Measurements from ENCODE around the gene ZFC3H1. TPM values are rescaled to one million over a fixed set of nuclear protein-coding genes. Genes with fewer than 3 reads are reported as not detected.

Gene ZFC3H1
- total and polyA plus RNA-seq, 2 of the 4 experiments (the other 2 are of a cell fraction) = 16.8 to 23.3 TPM

DNA sequence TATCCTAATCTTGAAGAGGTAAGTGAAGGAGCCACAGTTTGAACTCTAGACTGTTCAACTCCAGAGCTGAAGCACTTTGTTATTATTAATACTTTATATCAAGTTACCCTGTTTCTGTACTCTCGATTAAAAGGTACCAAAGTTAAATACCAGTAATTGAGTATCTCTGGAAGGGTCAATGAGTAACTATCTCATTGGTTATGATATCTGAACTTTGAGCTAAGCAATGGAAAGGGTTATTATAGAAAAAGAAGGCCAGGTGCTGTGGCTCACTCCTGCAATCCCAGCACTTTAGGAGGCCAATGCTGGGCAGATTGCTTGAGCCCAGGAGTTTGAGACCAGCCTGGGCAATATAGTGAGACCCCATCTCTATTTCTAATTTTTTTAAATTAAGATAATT is 32.1 kb upstream of the ZFC3H1 start:
- BruUV-seq (replicated peaks) = no TSS peak
- in situ Hi-C loops (cut with MboI; ENCODE audit: low sequenced_read_pairs) = no loop called here

More for the DNA sequence above, 32.1 kb upstream of the ZFC3H1 start:
- H3K9me3 ChIP-seq (ENCODE audit: control insufficient read depth, insufficient read depth, low read length) = no peaks in the 10 kb centered on the region
- no peak overlapping the region for H3K27ac ChIP-seq (ENCODE audit: insufficient read depth, low read length)
- no peak overlapping the region for H3K4me2 ChIP-seq (ENCODE audit: low read depth, low read length)
- intact Hi-C loops (cut with micrococcal nuclease) = no loop called here
- no peaks in the 10 kb centered on the region for H3K27me3 ChIP-seq (ENCODE audit: control insufficient read depth, insufficient read depth, low read length)
- dilution Hi-C loops (cut with HindIII; ENCODE audit: low sequenced_read_pairs, unreplicated experiment) = no loop called here
- H3K14ac ChIP-seq (replicated peaks; ENCODE audit: low read depth, low read length) = no peak overlapping the region
- ChIA-PET CTCF (interaction anchor here (0.6 to 1.0 kb wide), 2 partner anchors 12 to 834 kb away, joined by 3 read pairs; no protein-coding TSS in a partner anchor), POLR2A (ENCODE audit: unreplicated experiment) (no interaction called here)
- TF ChIP-seq USF2 (IDR thresholded peaks at IDR 0.05; ENCODE audit: low read depth, low read length) = no peak
- TF ChIP-seq SMC3 (IDR thresholded peaks at IDR 0.05; ENCODE audit: low read depth, low read length) = no peak
- no peak for TF ChIP-seq POLR2A (IDR thresholded peaks at IDR 0.05; ENCODE audit: low read depth, low read length)
- no peak for TF ChIP-seq RFX5 (IDR thresholded peaks at IDR 0.05; ENCODE audit: low read depth, low read length)
- no peak for TF ChIP-seq RAD21 (IDR thresholded peaks at IDR 0.05; ENCODE audit: low read length)
- TF ChIP-seq, protein P1, sequence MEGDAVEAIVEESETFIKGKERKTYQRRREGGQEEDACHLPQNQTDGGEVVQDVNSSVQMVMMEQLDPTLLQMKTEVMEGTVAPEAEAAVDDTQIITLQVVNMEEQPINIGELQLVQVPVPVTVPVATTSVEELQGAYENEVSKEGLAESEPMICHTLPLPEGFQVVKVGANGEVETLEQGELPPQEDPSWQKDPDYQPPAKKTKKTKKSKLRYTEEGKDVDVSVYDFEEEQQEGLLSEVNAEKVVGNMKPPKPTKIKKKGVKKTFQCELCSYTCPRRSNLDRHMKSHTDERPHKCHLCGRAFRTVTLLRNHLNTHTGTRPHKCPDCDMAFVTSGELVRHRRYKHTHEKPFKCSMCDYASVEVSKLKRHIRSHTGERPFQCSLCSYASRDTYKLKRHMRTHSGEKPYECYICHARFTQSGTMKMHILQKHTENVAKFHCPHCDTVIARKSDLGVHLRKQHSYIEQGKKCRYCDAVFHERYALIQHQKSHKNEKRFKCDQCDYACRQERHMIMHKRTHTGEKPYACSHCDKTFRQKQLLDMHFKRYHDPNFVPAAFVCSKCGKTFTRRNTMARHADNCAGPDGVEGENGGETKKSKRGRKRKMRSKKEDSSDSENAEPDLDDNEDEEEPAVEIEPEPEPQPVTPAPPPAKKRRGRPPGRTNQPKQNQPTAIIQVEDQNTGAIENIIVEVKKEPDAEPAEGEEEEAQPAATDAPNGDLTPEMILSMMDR (conservative IDR thresholded peaks at IDR 0.05; ENCODE audit: low read depth, low read length) = no peak
- TF ChIP-seq FOS (IDR thresholded peaks at IDR 0.05; ENCODE audit: low read depth, low read length) = no peak
- TF ChIP-seq, protein P2, sequence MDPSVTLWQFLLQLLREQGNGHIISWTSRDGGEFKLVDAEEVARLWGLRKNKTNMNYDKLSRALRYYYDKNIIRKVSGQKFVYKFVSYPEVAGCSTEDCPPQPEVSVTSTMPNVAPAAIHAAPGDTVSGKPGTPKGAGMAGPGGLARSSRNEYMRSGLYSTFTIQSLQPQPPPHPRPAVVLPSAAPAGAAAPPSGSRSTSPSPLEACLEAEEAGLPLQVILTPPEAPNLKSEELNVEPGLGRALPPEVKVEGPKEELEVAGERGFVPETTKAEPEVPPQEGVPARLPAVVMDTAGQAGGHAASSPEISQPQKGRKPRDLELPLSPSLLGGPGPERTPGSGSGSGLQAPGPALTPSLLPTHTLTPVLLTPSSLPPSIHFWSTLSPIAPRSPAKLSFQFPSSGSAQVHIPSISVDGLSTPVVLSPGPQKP (IDR thresholded peaks at IDR 0.05; ENCODE audit: borderline replicate concordance, low read depth, low read length) = no peak
- TF ChIP-seq MXI1 (IDR thresholded peaks at IDR 0.05; ENCODE audit: borderline replicate concordance, low read depth, low read length) = no peak
- TF ChIP-seq CHD1 (IDR thresholded peaks at IDR 0.05; ENCODE audit: low read depth, low read length) = no peak
- no peak for TF ChIP-seq NFE2L2 (IDR thresholded peaks at IDR 0.05; ENCODE audit: low read depth, low read length)
- TF ChIP-seq MAFK (IDR thresholded peaks at IDR 0.05; ENCODE audit: low read depth, low read length) = no peak
- no peak for TF ChIP-seq RCOR1 (IDR thresholded peaks at IDR 0.05; ENCODE audit: insufficient replicate concordance, low read length)
- TF ChIP-seq BHLHE40 (IDR thresholded peaks at IDR 0.05; ENCODE audit: low read depth, low read length) = no peak
- no peak for TF ChIP-seq CEBPB (IDR thresholded peaks at IDR 0.05; ENCODE audit: low read depth, low read length)
- no peak for TF ChIP-seq MAZ (IDR thresholded peaks at IDR 0.05; ENCODE audit: borderline replicate concordance, low read depth, low read length)
- H2BK120ac ChIP-seq (ENCODE audit: low read depth, low read length) = no peak overlapping the region
- no peaks in the 10 kb centered on the region for H3K9me1 ChIP-seq (ENCODE audit: insufficient read depth, low read length)
- no peak overlapping the region for H4K91ac ChIP-seq (ENCODE audit: insufficient read depth, low read depth, low read length)
- H3K36me3 ChIP-seq (ENCODE audit: control insufficient read depth, insufficient read depth, low read length) = peaks cover 6% of the 10 kb centered on the region
- H4K20me1 ChIP-seq (ENCODE audit: insufficient read depth, low read length) = no peaks in the 10 kb centered on the region
- H3K79me1 ChIP-seq (ENCODE audit: low read depth in 1 of 2, low read length in 2 of 2) = peaks cover 0 to 4% of the 10 kb centered on the region in 2 experiments; a peak in 2 of 4 replicates
- no peak overlapping the region for H2AK9ac ChIP-seq (replicated peaks; ENCODE audit: low read depth, low read length, poor library complexity)
- no peak overlapping the region for H3K4me3 ChIP-seq (ENCODE audit: insufficient read depth, low read depth, low read length)
- H2AK5ac ChIP-seq (ENCODE audit: low read depth, low read length) = no peak overlapping the region
- ATAC-seq (ENCODE audit: low read depth) (no peak), DNase-seq (no peak)
- H4K8ac ChIP-seq (ENCODE audit: low read depth in 2 of 2, low read length in 2 of 2) = no peak overlapping the region
- no peak overlapping the region for H3K18ac ChIP-seq (ENCODE audit: low read depth, low read length)
- no peak overlapping the region for H3K9ac ChIP-seq (ENCODE audit: low read depth, low read length)
- H2AFZ ChIP-seq (replicated peaks; ENCODE audit: low read length, poor library complexity) = no peak overlapping the region
- WGBS, 2 experiments (ENCODE audit: extremely low coverage in 2 of 2, insufficient read length in 1 of 2) = no CpG with 5 or more reads among the region's 1 CpG
- H3K4ac ChIP-seq (ENCODE audit: low read depth, low read length) = no peak overlapping the region
- H4K5ac ChIP-seq (ENCODE audit: low read depth, low read length) = no peak overlapping the region
- no peak overlapping the region for H3K56ac ChIP-seq (ENCODE audit: extremely low read depth, insufficient read depth, low read length)
- no peak overlapping the region for H2BK20ac ChIP-seq (ENCODE audit: low read depth, low read length)
- no peak overlapping the region for H3K23ac ChIP-seq (ENCODE audit: low read depth, low read length)
- H2BK5ac ChIP-seq (ENCODE audit: low read depth, low read length, poor library complexity, severe bottlenecking) = no peak overlapping the region
- no peak overlapping the region for H2BK15ac ChIP-seq (ENCODE audit: low read depth, low read length)
- H3K4me1 ChIP-seq (ENCODE audit: control insufficient read depth, insufficient read depth, low read length) = no peaks in the 10 kb centered on the region

Data from IMR-90 (cell line).